ENCODE data around the gene FBN1.

DNA sequence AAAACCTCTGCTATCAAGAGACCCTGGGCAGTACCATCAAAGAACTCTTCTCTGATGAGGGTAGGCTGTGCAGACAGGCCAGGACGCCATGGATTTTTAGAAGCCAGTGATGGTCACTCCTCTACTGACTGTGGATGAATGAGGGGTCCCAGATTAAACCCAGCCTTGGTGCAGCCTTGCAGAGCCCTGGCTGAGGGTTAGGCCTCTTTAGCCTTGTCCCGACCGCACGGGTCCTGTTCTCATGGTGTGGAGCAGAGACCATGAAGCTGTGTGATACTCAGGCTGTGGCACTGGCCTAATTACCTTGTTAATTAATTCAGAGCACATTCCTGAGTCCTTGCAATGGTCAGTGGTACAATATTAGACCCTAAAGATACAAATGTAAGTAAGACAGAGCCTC is 71.7 kb downstream of the FBN1 start:
- TF ChIP-seq, protein P1, sequence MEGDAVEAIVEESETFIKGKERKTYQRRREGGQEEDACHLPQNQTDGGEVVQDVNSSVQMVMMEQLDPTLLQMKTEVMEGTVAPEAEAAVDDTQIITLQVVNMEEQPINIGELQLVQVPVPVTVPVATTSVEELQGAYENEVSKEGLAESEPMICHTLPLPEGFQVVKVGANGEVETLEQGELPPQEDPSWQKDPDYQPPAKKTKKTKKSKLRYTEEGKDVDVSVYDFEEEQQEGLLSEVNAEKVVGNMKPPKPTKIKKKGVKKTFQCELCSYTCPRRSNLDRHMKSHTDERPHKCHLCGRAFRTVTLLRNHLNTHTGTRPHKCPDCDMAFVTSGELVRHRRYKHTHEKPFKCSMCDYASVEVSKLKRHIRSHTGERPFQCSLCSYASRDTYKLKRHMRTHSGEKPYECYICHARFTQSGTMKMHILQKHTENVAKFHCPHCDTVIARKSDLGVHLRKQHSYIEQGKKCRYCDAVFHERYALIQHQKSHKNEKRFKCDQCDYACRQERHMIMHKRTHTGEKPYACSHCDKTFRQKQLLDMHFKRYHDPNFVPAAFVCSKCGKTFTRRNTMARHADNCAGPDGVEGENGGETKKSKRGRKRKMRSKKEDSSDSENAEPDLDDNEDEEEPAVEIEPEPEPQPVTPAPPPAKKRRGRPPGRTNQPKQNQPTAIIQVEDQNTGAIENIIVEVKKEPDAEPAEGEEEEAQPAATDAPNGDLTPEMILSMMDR (conservative IDR thresholded peaks at IDR 0.05; ENCODE audit: low read depth in 2 of 2): no peak
- TF ChIP-seq NANOG (IDR thresholded peaks at IDR 0.05; ENCODE audit: borderline replicate concordance): no peak
- TF ChIP-seq, protein P2, sequence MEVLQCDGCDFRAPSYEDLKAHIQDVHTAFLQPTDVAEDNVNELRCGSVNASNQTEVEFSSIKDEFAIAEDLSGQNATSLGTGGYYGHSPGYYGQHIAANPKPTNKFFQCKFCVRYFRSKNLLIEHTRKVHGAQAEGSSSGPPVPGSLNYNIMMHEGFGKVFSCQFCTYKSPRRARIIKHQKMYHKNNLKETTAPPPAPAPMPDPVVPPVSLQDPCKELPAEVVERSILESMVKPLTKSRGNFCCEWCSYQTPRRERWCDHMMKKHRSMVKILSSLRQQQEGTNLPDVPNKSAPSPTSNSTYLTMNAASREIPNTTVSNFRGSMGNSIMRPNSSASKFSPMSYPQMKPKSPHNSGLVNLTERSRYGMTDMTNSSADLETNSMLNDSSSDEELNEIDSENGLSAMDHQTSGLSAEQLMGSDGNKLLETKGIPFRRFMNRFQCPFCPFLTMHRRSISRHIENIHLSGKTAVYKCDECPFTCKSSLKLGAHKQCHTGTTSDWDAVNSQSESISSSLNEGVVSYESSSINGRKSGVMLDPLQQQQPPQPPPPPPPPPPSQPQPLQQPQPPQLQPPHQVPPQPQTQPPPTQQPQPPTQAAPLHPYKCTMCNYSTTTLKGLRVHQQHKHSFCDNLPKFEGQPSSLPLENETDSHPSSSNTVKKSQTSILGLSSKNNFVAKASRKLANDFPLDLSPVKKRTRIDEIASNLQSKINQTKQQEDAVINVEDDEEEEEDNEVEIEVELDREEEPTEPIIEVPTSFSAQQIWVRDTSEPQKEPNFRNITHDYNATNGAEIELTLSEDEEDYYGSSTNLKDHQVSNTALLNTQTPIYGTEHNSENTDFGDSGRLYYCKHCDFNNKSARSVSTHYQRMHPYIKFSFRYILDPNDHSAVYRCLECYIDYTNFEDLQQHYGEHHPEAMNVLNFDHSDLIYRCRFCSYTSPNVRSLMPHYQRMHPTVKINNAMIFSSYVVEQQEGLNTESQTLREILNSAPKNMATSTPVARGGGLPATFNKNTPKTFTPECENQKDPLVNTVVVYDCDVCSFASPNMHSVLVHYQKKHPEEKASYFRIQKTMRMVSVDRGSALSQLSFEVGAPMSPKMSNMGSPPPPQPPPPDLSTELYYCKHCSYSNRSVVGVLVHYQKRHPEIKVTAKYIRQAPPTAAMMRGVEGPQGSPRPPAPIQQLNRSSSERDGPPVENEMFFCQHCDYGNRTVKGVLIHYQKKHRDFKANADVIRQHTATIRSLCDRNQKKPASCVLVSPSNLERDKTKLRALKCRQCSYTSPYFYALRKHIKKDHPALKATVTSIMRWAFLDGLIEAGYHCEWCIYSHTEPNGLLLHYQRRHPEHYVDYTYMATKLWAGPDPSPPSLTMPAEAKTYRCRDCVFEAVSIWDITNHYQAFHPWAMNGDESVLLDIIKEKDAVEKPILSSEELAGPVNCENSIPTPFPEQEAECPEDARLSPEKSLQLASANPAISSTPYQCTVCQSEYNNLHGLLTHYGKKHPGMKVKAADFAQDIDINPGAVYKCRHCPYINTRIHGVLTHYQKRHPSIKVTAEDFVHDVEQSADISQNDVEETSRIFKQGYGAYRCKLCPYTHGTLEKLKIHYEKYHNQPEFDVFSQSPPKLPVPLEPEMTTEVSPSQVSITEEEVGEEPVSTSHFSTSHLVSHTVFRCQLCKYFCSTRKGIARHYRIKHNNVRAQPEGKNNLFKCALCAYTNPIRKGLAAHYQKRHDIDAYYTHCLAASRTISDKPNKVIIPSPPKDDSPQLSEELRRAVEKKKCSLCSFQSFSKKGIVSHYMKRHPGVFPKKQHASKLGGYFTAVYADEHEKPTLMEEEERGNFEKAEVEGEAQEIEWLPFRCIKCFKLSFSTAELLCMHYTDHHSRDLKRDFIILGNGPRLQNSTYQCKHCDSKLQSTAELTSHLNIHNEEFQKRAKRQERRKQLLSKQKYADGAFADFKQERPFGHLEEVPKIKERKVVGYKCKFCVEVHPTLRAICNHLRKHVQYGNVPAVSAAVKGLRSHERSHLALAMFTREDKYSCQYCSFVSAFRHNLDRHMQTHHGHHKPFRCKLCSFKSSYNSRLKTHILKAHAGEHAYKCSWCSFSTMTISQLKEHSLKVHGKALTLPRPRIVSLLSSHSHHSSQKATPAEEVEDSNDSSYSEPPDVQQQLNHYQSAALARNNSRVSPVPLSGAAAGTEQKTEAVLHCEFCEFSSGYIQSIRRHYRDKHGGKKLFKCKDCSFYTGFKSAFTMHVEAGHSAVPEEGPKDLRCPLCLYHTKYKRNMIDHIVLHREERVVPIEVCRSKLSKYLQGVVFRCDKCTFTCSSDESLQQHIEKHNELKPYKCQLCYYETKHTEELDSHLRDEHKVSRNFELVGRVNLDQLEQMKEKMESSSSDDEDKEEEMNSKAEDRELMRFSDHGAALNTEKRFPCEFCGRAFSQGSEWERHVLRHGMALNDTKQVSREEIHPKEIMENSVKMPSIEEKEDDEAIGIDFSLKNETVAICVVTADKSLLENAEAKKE (CRISPR knock-in tag; IDR thresholded peaks at IDR 0.05): no peak
- TF ChIP-seq CREB1 (CRISPR knock-in tag; IDR thresholded peaks at IDR 0.05; ENCODE audit: low read depth): no peak
- no peak for TF ChIP-seq EZH2phosphoT487 (IDR thresholded peaks at IDR 0.05; ENCODE audit: unreplicated experiment)
- no peak for TF ChIP-seq JUNB (IDR thresholded peaks at IDR 0.05; ENCODE audit: unreplicated experiment)
- TF ChIP-seq, protein P3, sequence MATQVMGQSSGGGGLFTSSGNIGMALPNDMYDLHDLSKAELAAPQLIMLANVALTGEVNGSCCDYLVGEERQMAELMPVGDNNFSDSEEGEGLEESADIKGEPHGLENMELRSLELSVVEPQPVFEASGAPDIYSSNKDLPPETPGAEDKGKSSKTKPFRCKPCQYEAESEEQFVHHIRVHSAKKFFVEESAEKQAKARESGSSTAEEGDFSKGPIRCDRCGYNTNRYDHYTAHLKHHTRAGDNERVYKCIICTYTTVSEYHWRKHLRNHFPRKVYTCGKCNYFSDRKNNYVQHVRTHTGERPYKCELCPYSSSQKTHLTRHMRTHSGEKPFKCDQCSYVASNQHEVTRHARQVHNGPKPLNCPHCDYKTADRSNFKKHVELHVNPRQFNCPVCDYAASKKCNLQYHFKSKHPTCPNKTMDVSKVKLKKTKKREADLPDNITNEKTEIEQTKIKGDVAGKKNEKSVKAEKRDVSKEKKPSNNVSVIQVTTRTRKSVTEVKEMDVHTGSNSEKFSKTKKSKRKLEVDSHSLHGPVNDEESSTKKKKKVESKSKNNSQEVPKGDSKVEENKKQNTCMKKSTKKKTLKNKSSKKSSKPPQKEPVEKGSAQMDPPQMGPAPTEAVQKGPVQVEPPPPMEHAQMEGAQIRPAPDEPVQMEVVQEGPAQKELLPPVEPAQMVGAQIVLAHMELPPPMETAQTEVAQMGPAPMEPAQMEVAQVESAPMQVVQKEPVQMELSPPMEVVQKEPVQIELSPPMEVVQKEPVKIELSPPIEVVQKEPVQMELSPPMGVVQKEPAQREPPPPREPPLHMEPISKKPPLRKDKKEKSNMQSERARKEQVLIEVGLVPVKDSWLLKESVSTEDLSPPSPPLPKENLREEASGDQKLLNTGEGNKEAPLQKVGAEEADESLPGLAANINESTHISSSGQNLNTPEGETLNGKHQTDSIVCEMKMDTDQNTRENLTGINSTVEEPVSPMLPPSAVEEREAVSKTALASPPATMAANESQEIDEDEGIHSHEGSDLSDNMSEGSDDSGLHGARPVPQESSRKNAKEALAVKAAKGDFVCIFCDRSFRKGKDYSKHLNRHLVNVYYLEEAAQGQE (IDR thresholded peaks at IDR 0.05; ENCODE audit: unreplicated experiment): no peak
- TF ChIP-seq POLR2AphosphoS5 (IDR thresholded peaks at IDR 0.05; ENCODE audit: low read depth): no peak
- no peak for TF ChIP-seq EZH2 (IDR thresholded peaks at IDR 0.05; ENCODE audit: low read depth, unreplicated experiment)
- TF ChIP-seq STAT1 (IDR thresholded peaks at IDR 0.05; ENCODE audit: unreplicated experiment): no peak
- TF ChIP-seq, protein P4, sequence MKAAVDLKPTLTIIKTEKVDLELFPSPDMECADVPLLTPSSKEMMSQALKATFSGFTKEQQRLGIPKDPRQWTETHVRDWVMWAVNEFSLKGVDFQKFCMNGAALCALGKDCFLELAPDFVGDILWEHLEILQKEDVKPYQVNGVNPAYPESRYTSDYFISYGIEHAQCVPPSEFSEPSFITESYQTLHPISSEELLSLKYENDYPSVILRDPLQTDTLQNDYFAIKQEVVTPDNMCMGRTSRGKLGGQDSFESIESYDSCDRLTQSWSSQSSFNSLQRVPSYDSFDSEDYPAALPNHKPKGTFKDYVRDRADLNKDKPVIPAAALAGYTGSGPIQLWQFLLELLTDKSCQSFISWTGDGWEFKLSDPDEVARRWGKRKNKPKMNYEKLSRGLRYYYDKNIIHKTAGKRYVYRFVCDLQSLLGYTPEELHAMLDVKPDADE (IDR thresholded peaks at IDR 0.05): no peak
